HG03571 (cell line): Measurements from ENCODE around the gene SAXO1.
"Not testable (repeated sequence)": the region's sequence is repeated elsewhere in the genome, so short reads cannot be mapped to it uniquely, and the experiment has no call there.

ENCODE experiments used
- ATAC-seq: cut with Tn5 transposase; IDR thresholded peaks from one replicate; pipeline ENCODE4 v1.9.1; 2021; ENCODE audit not compliant: unreplicated experiment

Gene SAXO1

DNA sequence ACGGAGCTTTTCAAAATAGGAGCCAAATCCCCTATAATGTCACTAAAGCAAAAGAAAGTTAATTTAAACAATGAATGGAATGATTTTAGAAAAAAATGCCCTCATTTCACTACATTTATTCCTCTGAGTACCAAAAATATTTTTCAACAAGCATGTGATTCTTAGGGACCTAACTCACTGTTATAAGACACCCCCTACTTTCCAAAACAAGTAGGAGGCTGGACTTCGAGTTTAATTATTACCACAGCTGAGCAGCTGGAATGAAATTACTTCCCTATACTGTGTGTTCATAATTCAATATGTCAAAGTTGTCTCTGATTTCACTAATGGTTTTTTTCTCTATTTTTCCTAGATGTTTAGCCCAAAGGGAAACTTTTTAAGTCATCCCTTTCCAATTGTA lies 61.6 kb downstream of the SAXO1 start:
- ATAC-seq: no peak

DNA sequence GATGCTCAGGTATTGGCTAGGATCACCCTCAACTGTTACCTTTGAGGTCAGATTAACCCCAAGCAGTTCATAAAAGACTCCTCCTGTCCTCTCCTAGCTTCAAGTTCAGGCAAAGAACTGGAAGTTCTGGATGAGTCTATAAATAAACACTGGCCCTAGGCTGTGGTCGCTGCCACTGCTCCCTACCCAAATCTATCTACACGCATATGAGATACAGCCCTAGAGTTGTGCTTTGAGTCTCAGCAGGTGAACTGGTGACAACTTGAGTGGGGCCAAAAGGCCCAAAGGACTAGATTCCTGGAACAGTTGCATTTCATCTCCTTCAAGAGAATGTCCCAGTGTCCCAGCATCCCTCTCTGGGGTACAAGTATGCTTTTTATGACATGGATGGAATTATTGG lies 62.6 kb downstream of the SAXO1 start:
- no peak for ATAC-seq

DNA sequence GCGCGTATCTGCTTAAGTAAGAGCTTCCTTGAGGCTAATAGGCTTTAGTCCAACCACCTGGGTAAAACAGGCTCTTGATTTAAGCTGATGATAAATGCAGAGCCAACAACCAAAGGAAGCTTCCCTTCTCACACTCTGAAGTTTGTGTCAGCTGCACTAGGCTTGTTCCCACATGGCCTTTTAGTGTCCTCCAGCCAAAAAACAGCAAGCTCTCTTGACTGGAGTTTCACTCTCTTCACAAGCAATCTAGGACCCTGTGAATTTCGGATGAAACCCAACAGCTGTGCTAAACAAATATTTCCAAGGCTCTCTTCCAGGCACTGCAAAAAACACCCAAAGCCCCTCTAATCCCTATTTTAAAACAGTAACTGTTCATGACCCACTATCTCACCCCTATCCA lies 63.9 kb downstream of the SAXO1 start:
- no peak for ATAC-seq

DNA sequence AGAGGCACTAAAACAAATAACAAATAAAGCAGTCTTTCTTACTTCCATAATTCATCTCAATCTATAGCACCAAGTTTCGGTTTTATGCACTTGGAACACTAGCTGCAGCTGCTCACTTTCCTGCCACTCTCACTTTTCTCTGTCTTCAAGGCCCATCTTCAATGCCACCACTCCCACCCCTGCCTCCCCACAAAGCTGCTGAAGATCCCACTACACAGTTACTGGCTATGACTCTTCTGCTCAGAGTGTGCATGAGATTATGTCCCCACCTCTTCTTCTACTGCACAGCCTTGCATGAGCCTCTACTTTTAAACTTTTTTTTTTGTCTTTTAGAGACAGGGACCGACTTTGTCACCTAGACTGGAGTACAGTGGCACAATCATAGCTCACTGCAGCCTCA lies 77.4 kb downstream of the SAXO1 start:
- ATAC-seq: no peak

DNA sequence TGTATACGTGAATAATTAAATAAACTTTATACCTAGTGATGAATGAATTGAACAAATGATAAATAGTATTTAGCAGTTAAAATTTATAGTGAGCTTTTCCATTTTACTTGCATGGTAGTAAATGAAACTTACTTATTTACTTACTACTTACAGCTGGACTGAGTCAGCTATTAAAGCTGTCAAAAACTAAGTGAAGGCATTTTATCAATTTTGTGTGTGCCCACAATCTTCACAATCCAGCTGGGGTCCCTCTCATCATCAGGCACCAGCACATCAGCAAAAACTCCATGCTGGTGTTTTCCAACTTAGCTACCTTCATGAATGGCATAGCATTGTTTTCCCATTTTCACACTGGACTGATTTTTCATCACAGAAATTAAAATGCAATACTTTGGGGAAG lies 81.1 kb downstream of the SAXO1 start:
- no peak for ATAC-seq

DNA sequence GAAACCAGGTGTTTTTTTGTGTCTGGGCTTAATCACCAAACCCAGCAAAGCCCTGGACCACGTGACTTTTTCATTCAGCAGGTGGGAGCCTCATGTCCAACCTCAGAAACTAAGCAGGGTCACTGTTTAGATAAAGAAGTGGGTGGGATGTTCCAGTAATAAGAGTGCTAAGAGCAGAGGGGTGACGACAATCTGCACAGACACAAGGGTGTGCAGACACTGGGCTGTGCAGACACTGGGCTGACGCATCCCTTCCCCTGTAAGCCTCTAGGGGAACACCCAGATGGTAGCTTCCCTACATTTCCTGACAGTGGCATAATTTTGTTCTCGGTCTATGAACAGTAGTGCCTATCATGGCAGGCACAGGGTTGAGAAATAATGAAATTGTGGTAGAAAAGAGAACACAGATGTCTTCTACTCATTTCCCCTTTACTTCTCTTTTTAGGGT lies 85.1 kb downstream of the SAXO1 start:
- no peak for ATAC-seq

DNA sequence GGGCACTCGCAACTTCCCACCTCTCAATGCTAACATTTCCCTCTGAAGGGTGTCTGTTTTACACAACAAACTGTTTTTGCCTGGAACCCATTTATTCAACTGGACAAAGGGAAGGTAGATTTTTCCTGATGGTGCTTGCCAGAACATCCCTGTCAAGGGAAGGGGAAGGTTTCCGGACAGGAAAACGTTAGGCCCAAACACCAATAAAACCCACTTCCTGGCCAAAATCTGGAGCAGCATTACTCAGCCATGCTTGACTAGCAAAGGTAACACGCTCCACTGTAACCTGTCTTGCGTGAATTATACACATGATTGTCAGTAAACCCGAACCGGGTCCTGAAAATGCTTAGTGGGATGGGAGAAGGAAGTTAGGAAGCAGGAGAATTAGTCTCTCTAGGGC lies 90.2 kb downstream of the SAXO1 start:
- no peak for ATAC-seq

DNA sequence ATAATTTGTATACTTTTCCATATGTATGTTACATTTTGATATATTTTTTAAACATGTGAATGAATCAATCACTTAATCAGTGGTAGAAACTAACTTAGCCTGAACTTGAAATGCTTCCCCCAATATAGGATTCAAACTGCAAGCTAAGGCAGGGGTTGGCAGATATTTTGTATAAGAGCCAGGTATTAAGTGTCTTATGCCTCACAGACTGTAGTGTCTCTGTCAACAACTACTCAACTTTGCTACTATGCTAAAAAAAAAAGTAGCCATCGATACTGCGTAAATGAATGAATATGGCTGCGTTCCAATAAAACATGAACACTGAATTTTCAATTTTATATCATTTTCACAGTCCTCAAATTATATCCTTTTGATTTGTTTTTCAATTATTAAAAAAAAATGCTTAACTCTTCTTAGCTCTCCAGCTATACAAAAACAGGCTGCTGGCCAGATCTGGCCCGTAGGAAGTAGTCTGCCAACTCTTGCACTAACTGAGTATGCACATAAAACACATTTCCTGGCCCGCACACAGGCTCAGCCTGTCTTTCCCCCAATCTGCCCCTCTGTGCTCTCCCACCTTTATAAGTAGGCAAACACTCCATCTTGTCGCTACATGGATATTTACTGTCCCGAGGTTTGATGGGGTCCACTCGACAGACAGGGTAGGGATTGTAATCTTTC lies 91.8 kb downstream of the SAXO1 start:
- no peak for ATAC-seq

DNA sequence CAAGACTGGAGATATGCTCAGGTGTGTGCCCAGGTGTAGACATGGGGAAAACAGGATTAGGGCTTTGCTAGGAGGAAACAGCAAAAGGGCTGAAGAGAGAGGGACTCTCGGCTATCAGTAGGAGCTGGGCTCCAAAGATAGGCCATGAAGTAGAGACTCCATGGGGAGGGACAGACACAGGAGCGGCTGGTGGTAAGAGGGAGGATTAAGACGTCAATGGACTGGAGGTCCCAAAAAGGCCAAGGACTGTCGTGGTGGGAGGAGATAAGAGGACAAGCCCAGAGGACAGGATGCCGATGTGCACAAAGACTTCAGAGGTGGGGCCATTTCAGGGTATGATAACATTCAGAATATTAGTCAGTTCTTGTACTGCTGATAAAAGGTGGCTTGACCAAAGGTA lies 93.1 kb downstream of the SAXO1 start:
- no peak for ATAC-seq

DNA sequence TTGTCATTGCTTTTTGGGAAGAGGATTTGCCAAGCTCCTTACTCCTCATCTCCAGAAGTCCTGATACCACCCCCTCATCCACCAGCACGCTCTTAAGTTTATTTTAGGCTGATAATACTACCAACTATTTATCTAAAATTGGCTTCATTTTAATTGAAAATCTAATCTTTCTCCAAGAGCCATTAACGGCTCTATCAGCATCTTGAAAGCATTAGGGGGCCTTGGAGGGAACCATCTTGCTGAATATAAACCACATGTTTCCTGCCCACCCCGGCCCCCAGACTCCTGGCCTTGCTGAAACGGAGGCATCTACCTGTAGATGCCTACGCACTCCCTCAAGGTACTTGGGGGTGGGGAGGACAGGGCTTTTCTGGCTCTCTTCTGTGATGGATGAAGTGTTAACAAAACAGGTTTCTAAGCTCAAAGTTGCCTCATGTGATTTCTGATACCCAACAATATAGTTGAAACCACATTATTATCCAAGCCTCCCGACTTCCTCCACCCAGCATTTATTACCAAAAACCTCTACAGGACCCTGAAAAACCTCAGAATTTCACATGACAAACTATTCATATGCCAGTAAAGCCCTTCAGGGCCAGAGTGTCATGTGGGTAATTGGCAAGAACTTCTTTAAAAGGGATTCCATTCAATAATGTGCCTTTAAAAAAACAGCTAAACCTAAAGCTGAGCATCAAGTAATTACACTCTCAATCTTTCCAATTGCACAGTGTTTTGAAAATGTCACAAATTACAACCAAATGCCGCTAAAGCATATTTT lies 96.7 kb downstream of the SAXO1 start:
- ATAC-seq: no peak

DNA sequence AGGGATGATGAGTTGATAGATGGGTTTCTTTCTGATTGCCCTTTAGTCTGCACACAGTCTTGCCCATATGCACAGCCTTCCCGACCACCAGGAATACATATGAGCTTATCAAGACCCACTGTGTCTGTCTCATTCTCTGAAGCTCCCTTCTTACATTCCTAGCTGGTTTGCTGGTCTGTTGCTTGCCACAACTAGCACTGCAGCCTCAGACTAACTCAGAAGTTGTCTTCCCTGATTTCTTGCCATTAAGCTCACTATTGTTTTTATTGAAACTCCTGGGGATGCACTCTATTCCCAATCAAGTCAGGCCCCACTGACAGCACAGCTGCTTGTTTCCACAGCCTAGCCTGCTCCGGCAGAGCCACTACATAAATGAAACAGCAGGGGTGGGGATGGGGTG lies 97.5 kb downstream of the SAXO1 start:
- ATAC-seq: no peak

DNA sequence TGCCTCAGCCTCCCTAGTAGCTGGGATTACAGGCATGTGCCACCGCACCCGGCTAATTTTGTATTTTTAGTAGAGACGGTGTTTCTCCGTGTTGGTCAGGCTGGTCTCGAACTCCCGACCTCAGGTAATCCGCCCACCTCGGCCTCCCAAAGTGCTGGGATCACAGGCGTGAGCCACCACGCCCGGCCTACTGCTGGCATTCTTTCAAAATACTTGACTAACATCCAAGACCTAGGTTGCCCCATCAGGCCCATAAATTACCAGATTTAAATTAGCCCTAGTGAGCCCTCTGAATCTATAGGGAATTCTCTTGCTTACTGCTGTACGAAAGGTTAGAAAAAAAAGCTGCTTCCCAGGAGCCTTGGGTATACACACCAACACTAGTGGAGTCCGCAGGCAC lies 102.4 kb downstream of the SAXO1 start:
- not testable (repeated sequence) for ATAC-seq

DNA sequence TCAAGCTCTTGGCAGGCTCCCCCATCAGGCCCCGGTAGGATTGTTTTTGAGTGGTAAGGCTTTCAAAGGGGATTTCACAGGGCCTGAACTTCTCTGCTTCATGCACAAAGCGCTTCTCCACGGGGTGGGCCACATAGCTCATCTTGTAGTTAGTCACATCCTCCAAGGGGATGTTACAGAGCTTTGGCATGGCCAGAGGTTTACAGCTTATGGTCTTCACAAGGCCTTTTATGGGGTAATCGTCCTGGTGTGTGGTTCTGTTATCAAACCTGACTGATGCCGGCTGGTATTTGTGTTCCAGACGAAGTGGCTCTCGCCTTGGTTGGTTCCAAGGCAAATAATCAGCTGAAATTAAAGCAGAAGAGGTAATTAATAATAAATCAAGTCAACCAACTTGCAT lies 104.3 kb downstream of the SAXO1 start:
- ATAC-seq: no peak

DNA sequence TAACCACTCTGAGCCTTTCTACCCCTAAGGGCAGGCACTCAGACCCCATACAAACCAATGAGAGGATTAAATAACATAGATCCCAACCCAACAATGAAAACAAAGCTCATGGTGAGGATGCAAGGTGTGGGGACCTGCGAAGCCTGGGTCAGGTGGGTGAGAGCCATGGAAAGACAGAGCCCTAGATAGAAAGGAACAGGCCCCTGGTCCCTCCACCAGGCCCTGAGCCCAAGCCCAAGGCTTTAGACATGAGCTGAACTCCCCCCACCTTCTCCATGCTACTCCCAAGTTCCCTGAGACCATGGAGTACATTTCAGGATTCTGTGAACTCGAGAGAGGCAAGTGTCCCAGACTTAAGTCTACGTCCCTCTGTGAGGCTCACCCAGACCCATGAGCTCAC lies 106.5 kb downstream of the SAXO1 start:
- no peak for ATAC-seq

DNA sequence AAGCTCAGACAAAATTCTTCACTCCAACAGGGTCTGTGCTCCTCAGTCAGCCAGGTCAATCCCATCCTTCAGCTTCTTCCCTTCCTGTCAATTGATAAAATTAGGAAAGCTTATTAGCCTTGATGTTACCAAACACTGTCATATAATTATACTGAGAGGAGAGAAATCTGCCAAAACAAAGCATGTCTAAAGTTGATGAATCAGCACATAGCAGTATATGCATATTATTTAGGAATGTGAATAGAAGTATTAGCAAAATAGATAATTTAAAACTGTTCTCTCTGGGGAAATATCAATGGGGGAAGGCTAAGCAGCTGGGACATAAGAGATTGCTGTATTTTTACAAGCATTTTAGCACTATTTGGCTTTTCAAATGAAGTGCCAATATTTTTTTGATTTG lies 107.1 kb downstream of the SAXO1 start:
- ATAC-seq: no peak

DNA sequence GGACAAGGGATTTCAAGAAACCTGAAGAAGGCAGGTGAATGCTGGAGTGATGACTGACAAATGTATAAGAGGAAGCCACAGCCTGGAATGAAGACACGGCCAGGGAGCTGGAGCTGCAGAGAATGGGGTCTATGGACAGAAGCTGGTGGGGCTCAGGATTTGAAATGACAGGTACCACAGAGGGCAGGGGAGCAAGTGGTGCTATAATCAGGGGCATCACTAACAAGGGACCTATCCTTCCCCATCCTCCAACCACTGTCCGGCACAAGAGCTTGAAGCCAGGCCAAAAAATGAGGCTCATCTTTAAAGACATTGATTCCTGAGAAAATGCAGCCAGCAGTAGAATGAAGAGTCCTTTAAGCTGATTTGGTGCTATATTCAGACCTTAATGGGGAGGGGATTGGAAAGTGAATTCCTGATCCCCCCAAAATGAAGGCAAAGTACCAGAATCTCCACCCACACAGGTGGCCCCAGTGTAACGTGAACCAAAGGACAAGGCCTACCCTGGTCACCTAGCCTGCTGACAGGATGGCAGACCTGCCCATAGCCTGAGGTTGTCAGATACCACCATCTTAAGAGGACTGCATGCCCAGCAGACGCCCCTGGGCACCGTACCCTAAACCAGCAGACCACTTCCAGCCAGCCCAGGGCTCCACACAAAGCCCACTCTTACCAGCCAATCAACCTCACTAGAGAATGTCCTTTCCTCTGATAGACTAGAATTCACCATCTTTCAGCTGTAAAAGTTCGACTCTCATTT lies 109.2 kb downstream of the SAXO1 start:
- ATAC-seq: no peak

DNA sequence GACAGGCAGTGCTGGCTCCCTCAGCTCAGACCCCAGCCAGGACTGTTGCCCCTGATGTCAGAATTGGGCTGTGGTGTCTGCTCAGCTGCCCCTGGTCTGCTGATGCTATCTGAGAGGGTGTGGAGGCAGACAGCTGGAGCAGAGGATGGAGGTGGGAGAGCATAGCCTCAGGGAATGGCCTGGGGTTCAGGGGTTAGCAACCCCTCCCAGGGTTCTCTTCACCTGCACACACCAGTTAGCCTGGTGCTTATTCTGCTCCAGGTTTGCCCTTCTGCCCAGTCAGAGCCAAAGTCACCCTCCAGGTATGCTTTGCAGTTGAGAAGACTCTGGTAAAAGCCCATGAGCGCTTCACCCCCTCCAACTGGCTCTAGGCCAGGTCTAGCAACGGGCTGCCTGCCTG lies 109.8 kb downstream of the SAXO1 start:
- no peak for ATAC-seq

DNA sequence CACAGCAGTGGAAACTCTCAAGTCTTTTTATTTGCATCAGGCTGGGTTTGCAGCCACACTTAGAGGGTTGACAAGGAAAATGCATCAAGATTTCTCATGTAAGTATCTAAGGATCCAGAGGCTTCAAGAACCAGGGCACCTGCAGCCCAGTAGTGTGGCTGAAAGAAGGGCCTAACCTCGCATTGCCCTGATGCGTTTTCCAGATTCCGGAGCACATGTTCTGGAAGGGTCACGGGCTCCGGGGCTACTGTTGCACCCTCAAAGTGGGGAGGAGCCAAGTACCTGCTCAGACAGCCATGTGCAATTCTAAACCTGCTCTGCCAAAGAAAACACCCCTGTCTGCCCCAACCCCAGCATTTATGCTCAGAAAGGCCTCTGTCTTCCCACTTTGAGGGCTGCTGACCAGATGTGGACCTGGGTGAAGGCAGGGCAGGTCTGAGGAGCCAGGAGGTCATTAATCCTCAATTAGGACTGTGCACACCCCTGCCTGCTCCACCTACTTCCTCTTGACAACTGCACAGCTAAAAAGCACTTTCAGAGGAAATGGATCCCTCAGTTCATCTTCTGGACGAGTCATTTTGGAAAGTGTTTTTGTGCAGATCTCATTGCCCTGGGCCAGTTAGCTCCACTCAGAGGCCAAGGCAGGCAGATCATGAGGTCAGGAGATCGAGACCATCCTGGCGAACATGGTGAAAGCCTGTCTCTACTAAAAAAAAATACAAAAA lies 110.7 kb downstream of the SAXO1 start:
- ATAC-seq: no peak

DNA sequence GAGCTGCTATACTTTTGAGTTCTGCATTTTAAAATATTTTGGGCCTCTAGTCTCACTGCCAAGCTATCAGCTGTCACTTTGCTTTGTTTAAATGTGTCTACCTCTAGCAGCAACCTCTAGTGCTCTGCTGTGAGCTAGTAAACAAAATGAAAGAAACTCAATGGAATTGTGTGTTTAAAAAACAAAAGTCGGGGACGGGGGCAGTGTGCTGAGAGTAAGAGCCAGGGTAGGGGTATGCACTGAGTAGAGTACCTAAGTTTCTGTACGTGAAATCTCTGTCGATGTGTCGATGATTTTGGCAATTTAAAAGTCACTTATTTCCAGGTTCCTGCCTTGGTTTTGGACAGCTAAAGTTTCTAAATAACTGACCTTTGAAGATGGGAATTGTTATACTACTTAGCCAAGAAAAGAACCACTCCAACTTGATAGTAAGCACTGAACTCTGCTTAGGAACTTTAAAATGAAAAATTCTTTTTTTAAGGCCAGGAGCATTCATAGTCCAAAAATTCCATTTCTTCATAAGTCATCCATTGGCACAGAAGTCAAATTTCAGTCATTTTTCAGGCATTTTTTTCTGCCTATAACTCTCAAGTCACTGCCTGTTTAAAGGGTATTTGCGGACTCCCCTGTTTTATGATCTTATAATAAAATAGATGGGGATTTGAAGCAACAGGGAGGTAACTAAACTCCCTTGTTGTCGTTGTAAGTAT lies 111.5 kb downstream of the SAXO1 start:
- no peak for ATAC-seq

DNA sequence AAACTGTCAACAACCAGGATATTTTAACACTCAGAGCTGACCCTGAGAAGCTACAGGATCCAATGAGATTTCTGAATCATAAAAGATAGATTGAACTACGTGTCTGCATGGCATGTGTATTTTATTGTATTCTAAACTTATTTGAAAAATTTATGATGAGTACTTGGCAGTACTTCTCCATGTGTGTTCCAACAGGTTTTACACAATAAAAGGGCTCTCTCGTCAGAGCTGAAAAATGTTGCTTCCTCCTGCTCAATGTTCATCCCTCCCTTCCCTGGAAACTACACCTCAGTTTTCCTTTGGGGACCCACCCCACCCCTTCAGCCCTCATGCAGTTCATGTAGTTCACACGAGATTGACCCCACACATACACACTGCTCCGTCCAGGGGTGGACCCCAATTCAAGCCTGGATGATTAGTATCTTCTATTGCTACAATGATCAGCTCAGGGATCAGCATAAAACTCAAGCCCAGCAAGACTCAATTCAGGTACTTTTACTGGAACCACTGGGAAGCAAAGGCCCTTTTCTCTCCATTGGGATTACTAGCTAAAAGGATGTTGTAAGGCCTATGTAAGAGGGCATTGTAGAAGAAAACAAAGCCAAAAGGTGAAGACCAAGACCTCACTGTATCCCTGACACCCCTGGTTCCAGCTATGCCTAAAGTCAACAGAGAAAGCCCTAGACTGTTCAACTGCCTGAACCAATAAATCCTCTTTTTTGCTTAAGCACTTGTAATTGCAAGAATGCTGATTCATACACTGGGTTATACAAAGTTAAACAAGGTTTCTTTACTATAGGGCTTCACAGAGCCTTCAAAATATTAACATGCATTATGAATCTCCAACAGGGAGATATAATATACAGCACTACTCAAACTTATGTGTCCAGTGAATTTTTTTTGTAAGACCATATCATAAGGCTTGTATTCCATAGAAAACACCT lies 112.6 kb downstream of the SAXO1 start:
- ATAC-seq: no peak
